SK-N-SH treated with all-trans-retinoic acid at 6 μM for 48 hours (cell line): ENCODE results near the gene PCDHGA9.

Experiments
- ATAC-seq: fragments of 200-7000 bp; cut with Tn5 transposase; 3 replicates; pipeline ENCODE4 v1.9.1; 2020; ENCODE audit warnings: mild to moderate bottlenecking, moderate library complexity
- ARNTL ChIP-seq: fragments of 450-650 bp; formaldehyde crosslinking; IDR thresholded peaks from 2 replicates; pipeline ENCODE4 v1.5.0; 2020; ENCODE audit warnings: low read depth, mild to moderate bottlenecking, moderate library complexity, borderline replicate concordance
- ESRRG ChIP-seq: fragments of 250-450 bp; sonication (Bioruptor Pico); IDR thresholded peaks from 2 replicates; pipeline ENCODE4 v1.6.1; 2021; ENCODE audit warnings: mild to moderate bottlenecking
- GLIS3 ChIP-seq: fragments of 250-450 bp; sonication (Bioruptor Pico); IDR thresholded peaks from 2 replicates; pipeline ENCODE4 v1.5.0; 2020; ENCODE audit warnings: mild to moderate bottlenecking, moderate library complexity
- PPARA ChIP-seq: fragments of 250-450 bp; sonication (Bioruptor Pico); IDR thresholded peaks from 2 replicates; pipeline ENCODE4 v1.5.0; 2020; ENCODE audit warnings: mild to moderate bottlenecking, borderline replicate concordance
- TCF4 ChIP-seq: fragments of 250-450 bp; sonication (Bioruptor Pico); IDR thresholded peaks from 2 replicates; pipeline ENCODE4 v1.8.0; 2021; ENCODE audit warnings: mild to moderate bottlenecking, moderate library complexity, borderline replicate concordance
- TOX ChIP-seq: fragments of 250-450 bp; sonication (Bioruptor Pico); IDR thresholded peaks from 2 replicates; pipeline ENCODE4 v1.8.0; 2021; ENCODE audit warnings: mild to moderate bottlenecking, moderate library complexity, borderline replicate concordance
- ZC3H10 ChIP-seq: fragments of 250-450 bp; sonication (Bioruptor Pico); IDR thresholded peaks from 2 replicates; pipeline ENCODE4 v1.5.1; 2021; ENCODE audit warnings: mild to moderate bottlenecking, moderate library complexity
- ZFP3 ChIP-seq: fragments of 250-450 bp; sonication (Bioruptor Pico); IDR thresholded peaks from 2 replicates; pipeline ENCODE4 v1.5.0; 2020; ENCODE audit warnings: mild to moderate bottlenecking, moderate library complexity
- ZNF565 ChIP-seq: fragments of 450-650 bp; formaldehyde crosslinking; conservative IDR thresholded peaks from 2 replicates; pipeline ENCODE4 v1.5.0; 2020; ENCODE audit warnings: low read depth, mild to moderate bottlenecking, moderate library complexity
- ZNF70 ChIP-seq: fragments of 450-650 bp; formaldehyde crosslinking; IDR thresholded peaks from 2 replicates; pipeline ENCODE4 v1.5.0; 2020; ENCODE audit warnings: mild to moderate bottlenecking, moderate library complexity
- TF ChIP-seq, protein P1 (sequence below): fragments of 250-450 bp; sonication (Bioruptor Pico); IDR thresholded peaks from 2 replicates; pipeline ENCODE4 v1.5.1; 2021; ENCODE audit warnings: mild to moderate bottlenecking, moderate library complexity
- TF ChIP-seq, protein P2 (sequence below): fragments of 250-450 bp; sonication (Bioruptor Pico); IDR thresholded peaks from 2 replicates; pipeline ENCODE4 v1.8.0; 2021; ENCODE audit warnings: low read depth, mild to moderate bottlenecking, moderate library complexity, borderline replicate concordance
- TF ChIP-seq, protein P3 (sequence below): fragments of 250-450 bp; sonication (Bioruptor Pico); IDR thresholded peaks from 2 replicates; pipeline ENCODE4 v1.8.0; 2020; ENCODE audit warnings: mild to moderate bottlenecking, moderate library complexity, borderline replicate concordance

PCDHGA9 gene

DNA sequence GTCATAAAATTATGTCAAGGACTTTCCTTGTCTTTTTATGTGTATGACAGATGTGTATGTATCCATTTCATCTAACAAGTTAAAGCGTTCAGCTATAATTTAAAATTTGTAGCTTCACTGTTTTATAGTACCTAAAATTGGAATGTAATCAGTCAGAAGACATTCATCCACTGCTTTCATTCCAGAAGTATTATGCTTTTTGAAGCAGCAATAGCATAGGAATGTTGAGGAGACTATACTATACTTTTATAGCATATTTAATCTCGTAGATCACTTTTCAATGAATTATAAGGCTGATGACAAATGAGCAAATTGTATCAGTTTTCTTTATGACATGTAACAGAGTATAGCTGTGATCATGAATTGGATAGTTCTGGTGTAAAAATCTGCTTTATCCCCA is 34.6 kb downstream of the PCDHGA9 start:
- no peak; the same call in 2 of the 3 replicates for ATAC-seq
- no peak for TF ChIP-seq ZFP3
- TF ChIP-seq PPARA (CRISPR knock-in tag), result no peak

DNA sequence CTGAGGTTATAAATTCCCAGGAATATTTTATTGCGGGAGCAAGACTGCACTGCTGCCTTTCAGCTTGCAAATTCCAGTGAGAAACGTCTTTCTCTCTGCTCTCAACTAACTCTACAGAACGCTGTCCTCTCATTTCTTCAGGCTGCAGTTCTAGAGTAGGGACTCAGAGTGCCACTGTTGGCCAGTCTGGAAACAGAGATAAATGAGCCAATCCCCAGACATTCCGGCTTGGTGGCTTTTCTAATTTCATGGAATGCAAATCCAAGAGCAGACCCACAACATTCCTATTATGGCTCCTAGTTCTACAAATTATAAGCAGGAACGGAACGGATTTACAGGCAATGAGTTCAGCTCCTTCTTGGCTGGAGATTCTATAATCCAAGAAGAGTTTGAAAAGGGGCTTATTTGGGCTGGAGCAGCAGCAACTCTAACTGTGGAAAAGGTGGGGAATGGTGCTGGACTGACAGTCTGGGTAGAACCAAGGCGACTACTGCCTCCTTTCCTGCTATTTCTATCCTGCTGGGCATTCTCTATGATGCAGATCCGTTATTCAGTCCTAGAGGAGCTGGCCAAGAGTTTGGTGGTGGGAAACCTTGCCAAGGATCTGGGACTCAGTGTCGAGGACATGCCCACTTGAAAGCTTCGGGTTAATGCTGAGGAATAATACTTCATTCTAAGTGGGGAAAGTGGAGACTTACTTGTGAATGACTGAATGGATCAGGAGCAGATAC is 37.0 kb downstream of the PCDHGA9 start:
- TF ChIP-seq, protein P1, sequence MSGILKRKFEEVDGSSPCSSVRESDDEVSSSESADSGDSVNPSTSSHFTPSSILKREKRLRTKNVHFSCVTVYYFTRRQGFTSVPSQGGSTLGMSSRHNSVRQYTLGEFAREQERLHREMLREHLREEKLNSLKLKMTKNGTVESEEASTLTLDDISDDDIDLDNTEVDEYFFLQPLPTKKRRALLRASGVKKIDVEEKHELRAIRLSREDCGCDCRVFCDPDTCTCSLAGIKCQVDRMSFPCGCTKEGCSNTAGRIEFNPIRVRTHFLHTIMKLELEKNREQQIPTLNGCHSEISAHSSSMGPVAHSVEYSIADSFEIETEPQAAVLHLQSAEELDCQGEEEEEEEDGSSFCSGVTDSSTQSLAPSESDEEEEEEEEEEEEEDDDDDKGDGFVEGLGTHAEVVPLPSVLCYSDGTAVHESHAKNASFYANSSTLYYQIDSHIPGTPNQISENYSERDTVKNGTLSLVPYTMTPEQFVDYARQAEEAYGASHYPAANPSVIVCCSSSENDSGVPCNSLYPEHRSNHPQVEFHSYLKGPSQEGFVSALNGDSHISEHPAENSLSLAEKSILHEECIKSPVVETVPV, result no peak
- no peak for TF ChIP-seq ZNF70 (CRISPR knock-in tag)
- no peak for TF ChIP-seq ZC3H10 (CRISPR knock-in tag)
- TF ChIP-seq ARNTL (CRISPR knock-in tag), result no peak
- TF ChIP-seq ESRRG (CRISPR knock-in tag), result no peak
- TF ChIP-seq, protein P2, sequence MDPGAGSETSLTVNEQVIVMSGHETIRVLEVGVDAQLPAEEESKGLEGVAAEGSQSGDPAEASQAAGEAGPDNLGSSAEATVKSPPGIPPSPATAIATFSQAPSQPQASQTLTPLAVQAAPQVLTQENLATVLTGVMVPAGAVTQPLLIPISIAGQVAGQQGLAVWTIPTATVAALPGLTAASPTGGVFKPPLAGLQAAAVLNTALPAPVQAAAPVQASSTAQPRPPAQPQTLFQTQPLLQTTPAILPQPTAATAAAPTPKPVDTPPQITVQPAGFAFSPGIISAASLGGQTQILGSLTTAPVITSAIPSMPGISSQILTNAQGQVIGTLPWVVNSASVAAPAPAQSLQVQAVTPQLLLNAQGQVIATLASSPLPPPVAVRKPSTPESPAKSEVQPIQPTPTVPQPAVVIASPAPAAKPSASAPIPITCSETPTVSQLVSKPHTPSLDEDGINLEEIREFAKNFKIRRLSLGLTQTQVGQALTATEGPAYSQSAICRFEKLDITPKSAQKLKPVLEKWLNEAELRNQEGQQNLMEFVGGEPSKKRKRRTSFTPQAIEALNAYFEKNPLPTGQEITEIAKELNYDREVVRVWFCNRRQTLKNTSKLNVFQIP, result no peak
- TF ChIP-seq, protein P3, sequence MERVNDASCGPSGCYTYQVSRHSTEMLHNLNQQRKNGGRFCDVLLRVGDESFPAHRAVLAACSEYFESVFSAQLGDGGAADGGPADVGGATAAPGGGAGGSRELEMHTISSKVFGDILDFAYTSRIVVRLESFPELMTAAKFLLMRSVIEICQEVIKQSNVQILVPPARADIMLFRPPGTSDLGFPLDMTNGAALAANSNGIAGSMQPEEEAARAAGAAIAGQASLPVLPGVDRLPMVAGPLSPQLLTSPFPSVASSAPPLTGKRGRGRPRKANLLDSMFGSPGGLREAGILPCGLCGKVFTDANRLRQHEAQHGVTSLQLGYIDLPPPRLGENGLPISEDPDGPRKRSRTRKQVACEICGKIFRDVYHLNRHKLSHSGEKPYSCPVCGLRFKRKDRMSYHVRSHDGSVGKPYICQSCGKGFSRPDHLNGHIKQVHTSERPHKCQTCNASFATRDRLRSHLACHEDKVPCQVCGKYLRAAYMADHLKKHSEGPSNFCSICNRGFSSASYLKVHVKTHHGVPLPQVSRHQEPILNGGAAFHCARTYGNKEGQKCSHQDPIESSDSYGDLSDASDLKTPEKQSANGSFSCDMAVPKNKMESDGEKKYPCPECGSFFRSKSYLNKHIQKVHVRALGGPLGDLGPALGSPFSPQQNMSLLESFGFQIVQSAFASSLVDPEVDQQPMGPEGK (CRISPR knock-in tag), result no peak
- ATAC-seq, result no peak

DNA sequence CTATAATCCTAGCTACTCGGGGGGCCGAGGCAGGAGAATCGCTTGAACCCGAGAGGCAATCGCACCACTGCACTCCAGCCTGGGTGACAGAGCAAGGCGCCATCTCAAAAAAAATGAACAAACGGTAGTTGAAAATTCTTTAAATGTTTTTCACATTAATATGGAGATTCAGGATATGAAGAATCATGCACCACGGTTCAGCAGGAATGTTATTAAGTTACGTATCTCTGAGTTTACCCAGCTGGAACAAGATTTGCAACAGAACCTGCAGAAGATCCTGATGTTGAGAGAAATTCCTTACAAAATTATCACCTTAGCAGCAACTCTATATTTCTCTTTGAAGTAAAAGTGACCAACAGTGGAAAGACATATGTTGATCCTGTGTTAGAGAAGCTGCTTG is 37.8 kb downstream of the PCDHGA9 start:
- TF ChIP-seq PPARA (CRISPR knock-in tag) (no peak), TOX (CRISPR knock-in tag) (no peak), TCF4 (CRISPR knock-in tag) (no peak), GLIS3 (CRISPR knock-in tag) (no peak), ESRRG (CRISPR knock-in tag) (no peak)
- TF ChIP-seq, protein P2, result no peak
- ATAC-seq, result no peak

DNA sequence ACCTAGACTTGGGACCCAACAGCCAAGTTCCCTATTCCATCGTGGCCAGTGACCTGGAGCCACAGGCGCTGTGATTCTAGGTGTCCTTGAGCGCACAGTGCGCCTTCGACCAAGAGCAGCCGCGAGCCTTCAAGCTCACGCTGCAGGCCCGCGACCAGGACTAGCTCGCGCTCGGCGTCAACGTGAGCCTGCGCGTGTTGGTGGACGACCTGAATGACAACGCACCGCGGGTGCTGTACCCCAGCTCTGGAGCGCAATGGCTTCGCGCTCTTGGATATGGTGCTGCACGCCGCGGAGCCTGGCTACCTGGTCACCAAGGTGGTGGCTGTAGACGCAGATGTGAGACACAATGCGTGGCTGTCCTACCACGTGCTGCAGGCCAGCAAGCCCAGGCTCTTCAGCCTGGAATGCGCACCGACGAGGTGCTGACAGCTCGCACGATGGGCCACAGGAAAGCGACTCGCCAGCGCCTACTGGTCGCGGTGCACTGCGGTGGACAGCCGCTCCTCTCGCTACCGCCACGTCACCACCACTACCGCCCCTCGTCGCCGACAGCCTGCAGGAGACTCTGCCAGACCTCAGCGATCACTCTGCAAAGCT is 39.1 kb downstream of the PCDHGA9 start:
- TF ChIP-seq PPARA (CRISPR knock-in tag) (no peak), ZNF70 (CRISPR knock-in tag) (no peak), TCF4 (CRISPR knock-in tag) (no peak), TOX (CRISPR knock-in tag) (no peak), ZC3H10 (CRISPR knock-in tag) (no peak), ZNF565 (no peak)
- TF ChIP-seq, protein P2, result no peak
- ATAC-seq, result no peak
